Peyer's patch (tissue), 4 donors: Measurements from ENCODE around the gene ZNF710. TPM values are rescaled to one million over a fixed set of nuclear protein-coding genes. Genes with fewer than 3 reads are reported as not detected.

Experiments
- DNase-seq, 3 donors: peaks; one replicate each; pipeline ENCODE4 v3.0.0-alpha.2; 2017 to 2019
- H3K27ac ChIP-seq, 4 donors: fragments of 200-600 bp; sonication (generic); one replicate each; pipeline ENCODE4 v1.5.1; 2016 to 2019
- H3K27me3 ChIP-seq, 2 donors: fragments of 200-600 bp; sonication (generic); one replicate each; pipeline ENCODE4 v1.5.1; 2019
- H3K36me3 ChIP-seq, 3 donors: fragments of 200-600 bp; sonication (generic); one replicate each; pipeline ENCODE4 v1.5.1; 2016 to 2019
- H3K4me1 ChIP-seq, 4 donors: fragments of 200-600 bp; sonication (generic); one replicate each; pipeline ENCODE4 v1.5.1; 2016 to 2019
- H3K4me3 ChIP-seq, 4 donors: fragments of 200-600 bp; sonication (generic); 1 replicate in 3 of 4; 2 replicates in 1 of 4; pipeline ENCODE4 v1.5.1; 2016 to 2019; ENCODE audit warnings: mild to moderate bottlenecking in 1 of 4
- H3K9me3 ChIP-seq, 4 donors: fragments of 200-600 bp; sonication (generic); one replicate each; pipeline ENCODE4 v1.5.1; 2016 to 2019; ENCODE audit warnings: mild to moderate bottlenecking in 1 of 4
- CTCF ChIP-seq, 6 experiments: fragments of 450-650 bp in 4 of 6; fragments of 200-600 bp in 2 of 6; sonication (generic) in 1 of 6; IDR thresholded peaks; one replicate each; pipeline ENCODE4 v1.5.1; 2017 to 2019; ENCODE audit warnings: antibody characterized with exemption in 6 of 6, mild to moderate bottlenecking in 3 of 6, moderate library complexity in 1 of 6
- POLR2A ChIP-seq, 2 donors: fragments of 450-650 bp; IDR thresholded peaks; one replicate each; pipeline ENCODE4 v1.5.1; 2017; ENCODE audit warnings: antibody characterized with exemption in 2 of 2, mild to moderate bottlenecking in 2 of 2, moderate library complexity in 2 of 2
- total RNA-seq, 4 donors: library from RNA; depleted of rRNA; stranded (reverse); fragments of >200 nt; gene quantifications; one replicate each; pipeline ENCODE4 v1.1.0, GENCODE V29; 2016

ZNF710 gene
- total RNA-seq, 4 donors from 2014 or later, result 19.8 to 31.3 (median 23.2) TPM

- Histone ChIP-seq H3K27ac (peak overlapping the region in 3 of 4 donors; percentile 61 to 78 (median 75)), H3K4me3 (no peak overlapping the region), H3K4me1 (peaks cover 11 to 65% (median 19%) of the 10 kb centered on the region in 4 donors), H3K36me3 (no peaks in the 10 kb centered on the region), H3K27me3 (no peaks in the 10 kb centered on the region), H3K9me3 (no peaks in the 10 kb centered on the region)
- TF ChIP-seq POLR2A (IDR thresholded peaks at IDR 0.05) (no peak), CTCF (IDR thresholded peaks at IDR 0.05) (no peak)
- DNase-seq, result peak in 1 of 3 donors; percentile 22
Observed at GRCh38 chr15:90033448-90033847, 32.3 kb downstream of the ZNF710 start.

DNA sequence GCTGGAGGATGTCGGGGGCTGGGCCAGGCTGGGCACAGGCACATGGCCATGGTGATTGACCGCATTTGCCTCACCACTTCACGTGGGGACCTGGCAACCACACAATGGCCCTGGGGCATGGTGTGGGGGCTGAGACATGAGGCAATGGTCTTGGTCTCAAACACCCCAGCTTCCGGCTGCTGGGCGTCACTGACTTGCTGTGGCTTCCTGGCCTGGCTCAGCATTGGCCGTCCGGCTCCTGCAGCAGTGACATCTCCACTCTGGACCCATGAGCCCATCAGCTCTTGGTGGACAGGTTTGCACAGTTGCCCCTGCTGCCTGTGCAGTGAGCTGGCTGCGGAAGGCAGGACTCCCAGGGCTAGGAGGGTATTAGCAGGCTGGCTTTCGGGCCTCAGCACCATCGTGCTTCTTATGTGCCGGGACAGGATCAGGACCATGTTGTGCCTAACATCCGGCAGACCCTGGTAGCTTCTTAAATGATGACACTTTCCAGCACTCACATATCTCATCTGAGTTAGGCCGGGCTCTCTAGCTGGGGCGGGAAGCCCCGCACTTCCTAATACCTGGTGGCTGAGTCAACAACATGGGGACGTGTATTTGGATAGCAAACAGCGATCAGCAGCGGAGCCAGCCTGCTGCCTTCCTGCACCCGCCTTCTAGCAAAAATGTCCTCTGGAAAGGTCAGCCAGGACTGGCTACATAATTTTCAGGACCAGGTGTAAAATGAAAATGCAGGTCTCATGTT lies 34.1 kb downstream of the ZNF710 start:
- Histone ChIP-seq H3K27me3 (no peaks in the 10 kb centered on the region), H3K4me1 (peaks cover 8 to 77% (median 19%) of the 10 kb centered on the region in 4 donors), H3K9me3 (no peaks in the 10 kb centered on the region), H3K4me3 (no peak overlapping the region), H3K27ac (peak overlapping the region; percentile 53 to 78 (median 68)), H3K36me3 (no peaks in the 10 kb centered on the region)
- TF ChIP-seq CTCF (IDR thresholded peaks at IDR 0.05) (no peak), POLR2A (IDR thresholded peaks at IDR 0.05) (no peak)
- peak in 2 of 3 donors; percentile 60 to 66 for DNase-seq

GRCh38 chr15:90035840-90036230 lies 34.7 kb downstream of the ZNF710 start:
- Histone ChIP-seq H3K4me3 (no peak overlapping the region), H3K36me3 (no peaks in the 10 kb centered on the region), H3K27ac (peak overlapping the region in 3 of 4 donors; percentile 61 to 78 (median 75)), H3K27me3 (no peaks in the 10 kb centered on the region), H3K9me3 (no peaks in the 10 kb centered on the region), H3K4me1 (peaks cover 8 to 80% (median 19%) of the 10 kb centered on the region in 4 donors)
- peak in 2 of 3 donors; percentile 41 to 48 for DNase-seq
- TF ChIP-seq POLR2A (IDR thresholded peaks at IDR 0.05) (no peak), CTCF (IDR thresholded peaks at IDR 0.05) (no peak)

- no peaks in the 10 kb centered on the region for H3K27me3 ChIP-seq
- no peak overlapping the region for H3K27ac ChIP-seq
- no peaks in the 10 kb centered on the region for H3K9me3 ChIP-seq
- H3K4me3 ChIP-seq, result no peak overlapping the region
- H3K4me1 ChIP-seq, result peaks cover 8 to 78% (median 19%) of the 10 kb centered on the region in 4 donors
- TF ChIP-seq CTCF (IDR thresholded peaks at IDR 0.05) (no peak), POLR2A (IDR thresholded peaks at IDR 0.05) (no peak)
- H3K36me3 ChIP-seq, result no peaks in the 10 kb centered on the region
- peak in 1 of 3 donors; percentile 34 for DNase-seq
Observed at GRCh38 chr15:90036343-90036742, 35.2 kb downstream of the ZNF710 start.

DNA sequence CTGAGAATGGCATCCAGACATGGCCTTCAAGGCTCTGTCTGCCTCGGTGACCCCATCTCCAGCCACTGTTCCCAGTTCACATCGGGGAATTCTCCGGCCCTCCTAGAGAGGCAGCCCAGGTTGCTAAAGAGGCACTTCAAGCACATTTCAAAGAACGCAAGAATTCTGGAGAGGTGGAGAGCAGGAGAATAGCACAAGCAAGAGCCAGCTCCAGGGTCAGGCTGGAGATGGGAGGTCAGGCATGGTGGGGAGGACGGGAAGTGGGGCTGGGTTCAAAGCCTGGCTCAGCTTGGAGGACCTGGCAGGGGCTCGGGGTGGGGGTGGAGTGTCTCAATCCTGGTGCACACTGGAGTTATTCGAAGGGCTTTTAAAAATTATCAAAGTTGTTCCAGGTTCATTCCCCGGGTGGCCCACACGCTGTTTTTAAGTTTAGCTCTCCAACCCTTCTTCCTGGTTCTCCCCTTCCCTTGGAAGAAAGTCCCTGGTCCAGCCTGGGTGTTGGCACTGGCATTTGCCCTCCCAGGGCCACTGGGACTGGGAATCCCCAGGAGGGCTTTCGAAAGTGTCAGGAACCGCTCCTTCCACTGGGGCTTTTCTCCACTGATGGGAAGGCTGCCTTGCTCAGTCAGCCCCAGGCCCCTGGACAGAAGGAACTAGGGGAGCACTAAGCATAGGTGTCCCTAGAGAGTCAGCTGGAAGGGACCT lies 35.8 kb downstream of the ZNF710 start:
- no peaks in the 10 kb centered on the region for H3K9me3 ChIP-seq
- peak overlapping the region in 1 of 4 donors; percentile 17 for H3K27ac ChIP-seq
- peaks cover 8 to 72% (median 19%) of the 10 kb centered on the region in 4 donors for H3K4me1 ChIP-seq
- TF ChIP-seq CTCF (IDR thresholded peaks at IDR 0.05) (no peak), POLR2A (IDR thresholded peaks at IDR 0.05) (no peak)
- no peaks in the 10 kb centered on the region for H3K27me3 ChIP-seq
- no peaks in the 10 kb centered on the region for H3K36me3 ChIP-seq
- no peak overlapping the region for H3K4me3 ChIP-seq
- peak in 2 of 3 donors; percentile 32 to 42 for DNase-seq
